KMS-11 (cell line): ENCODE results near the gene FAM168A.

Experiments used
- H2AFZ ChIP-seq: fragments of 200-600 bp; sonication (generic); 2 replicates; pipeline ENCODE4 v1.6.1; 2016; ENCODE audit warnings: antibody characterized with exemption, mixed run types, low read depth
- H3K27ac ChIP-seq: fragments of 200-600 bp; sonication (generic); 2 replicates; pipeline ENCODE4 v1.6.1; 2016; ENCODE audit warnings: mild to moderate bottlenecking, mixed run types
- H3K27me3 ChIP-seq: fragments of 200-600 bp; sonication (generic); 2 replicates; pipeline ENCODE4 v1.6.1; 2017; ENCODE audit warnings: mild to moderate bottlenecking, low read depth, mixed run types, moderate library complexity; ENCODE audit not compliant: insufficient read depth
- H3K36me3 ChIP-seq: fragments of 200-600 bp; sonication (generic); 2 replicates; pipeline ENCODE4 v1.6.1; 2017; ENCODE audit warnings: mild to moderate bottlenecking, mixed run types; ENCODE audit not compliant: insufficient read depth
- H3K4me1 ChIP-seq: fragments of 200-600 bp; sonication (generic); 2 replicates; pipeline ENCODE4 v1.6.1; 2016; ENCODE audit warnings: mild to moderate bottlenecking, low read depth, mixed run types; ENCODE audit not compliant: poor library complexity, severe bottlenecking
- H3K4me2 ChIP-seq: fragments of 200-600 bp; sonication (generic); 2 replicates; pipeline ENCODE4 v1.7.0; 2016; ENCODE audit warnings: mild to moderate bottlenecking, mixed run types
- H3K4me3 ChIP-seq: fragments of 200-600 bp; sonication (generic); IDR thresholded peaks from 2 replicates; pipeline ENCODE4 v1.6.1; 2017; ENCODE audit warnings: low read depth, low read length, mixed read lengths; ENCODE audit not compliant: insufficient read depth
- H3K79me2 ChIP-seq: fragments of 200-600 bp; sonication (generic); 2 replicates; pipeline ENCODE4 v1.6.1; 2016; ENCODE audit warnings: low read depth, mixed run types; ENCODE audit not compliant: insufficient read depth
- H3K9ac ChIP-seq: fragments of 200-600 bp; sonication (generic); 2 replicates; pipeline ENCODE4 v1.6.1; 2016; ENCODE audit warnings: mild to moderate bottlenecking, mixed run types
- H4K20me1 ChIP-seq: fragments of 200-600 bp; sonication (generic); 2 replicates; pipeline ENCODE4 v1.6.1; 2016; ENCODE audit warnings: mild to moderate bottlenecking, mixed run types; ENCODE audit not compliant: insufficient read depth
- TF ChIP-seq, protein P1 (sequence below): fragments of 200-600 bp; sonication (generic); conservative IDR thresholded peaks from 2 replicates; pipeline ENCODE4 v1.6.1; 2017; ENCODE audit warnings: low read depth, mild to moderate bottlenecking, antibody characterized with exemption, low read length, moderate library complexity, mixed read lengths

Gene FAM168A

GRCh38 chr11:73598719-73599379 lies 937 bp upstream of the FAM168A start:
- TF ChIP-seq, protein P1, sequence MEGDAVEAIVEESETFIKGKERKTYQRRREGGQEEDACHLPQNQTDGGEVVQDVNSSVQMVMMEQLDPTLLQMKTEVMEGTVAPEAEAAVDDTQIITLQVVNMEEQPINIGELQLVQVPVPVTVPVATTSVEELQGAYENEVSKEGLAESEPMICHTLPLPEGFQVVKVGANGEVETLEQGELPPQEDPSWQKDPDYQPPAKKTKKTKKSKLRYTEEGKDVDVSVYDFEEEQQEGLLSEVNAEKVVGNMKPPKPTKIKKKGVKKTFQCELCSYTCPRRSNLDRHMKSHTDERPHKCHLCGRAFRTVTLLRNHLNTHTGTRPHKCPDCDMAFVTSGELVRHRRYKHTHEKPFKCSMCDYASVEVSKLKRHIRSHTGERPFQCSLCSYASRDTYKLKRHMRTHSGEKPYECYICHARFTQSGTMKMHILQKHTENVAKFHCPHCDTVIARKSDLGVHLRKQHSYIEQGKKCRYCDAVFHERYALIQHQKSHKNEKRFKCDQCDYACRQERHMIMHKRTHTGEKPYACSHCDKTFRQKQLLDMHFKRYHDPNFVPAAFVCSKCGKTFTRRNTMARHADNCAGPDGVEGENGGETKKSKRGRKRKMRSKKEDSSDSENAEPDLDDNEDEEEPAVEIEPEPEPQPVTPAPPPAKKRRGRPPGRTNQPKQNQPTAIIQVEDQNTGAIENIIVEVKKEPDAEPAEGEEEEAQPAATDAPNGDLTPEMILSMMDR, result no peak

GRCh38 chr11:73597336-73597955 lies 466 bp downstream of the FAM168A start:
- TF ChIP-seq, protein P1, result no peak
- H3K36me3 ChIP-seq, result no peaks in the 10 kb centered on the region
- no peak overlapping the region for H3K27ac ChIP-seq
- peak overlapping the region; percentile 57; the same call in 1 of the 2 replicates for H3K9ac ChIP-seq
- peaks cover 6% of the 10 kb centered on the region; the same call in 1 of the 2 replicates for H3K79me2 ChIP-seq
- H3K4me1 ChIP-seq, result peaks cover 6% of the 10 kb centered on the region
- no peaks in the 10 kb centered on the region for H3K27me3 ChIP-seq
- H2AFZ ChIP-seq, result peak overlapping the region; percentile 89
- H3K4me2 ChIP-seq, result peak overlapping the region; percentile 75
- no peaks in the 10 kb centered on the region for H4K20me1 ChIP-seq
- no peak overlapping the region for H3K4me3 ChIP-seq

More at GRCh38 chr11:73598719-73599379, 937 bp upstream of the FAM168A start:
- H4K20me1 ChIP-seq, result no peaks in the 10 kb centered on the region
- peaks cover 6% of the 10 kb centered on the region; the same call in 1 of the 2 replicates for H3K79me2 ChIP-seq
- peak overlapping the region; percentile 57; the same call in 1 of the 2 replicates for H3K9ac ChIP-seq
- H3K27ac ChIP-seq, result no peak overlapping the region
- no peaks in the 10 kb centered on the region for H3K36me3 ChIP-seq
- H3K27me3 ChIP-seq, result no peaks in the 10 kb centered on the region
- H3K4me2 ChIP-seq, result peak overlapping the region; percentile 83
- H3K4me1 ChIP-seq, result peaks cover 6% of the 10 kb centered on the region
- no peak overlapping the region for H3K4me3 ChIP-seq
- peak overlapping the region; percentile 89 for H2AFZ ChIP-seq

GRCh38 chr11:73596547-73596946 lies 1.4 kb downstream of the FAM168A start:
- Histone ChIP-seq H3K79me2 (peaks cover 6% of the 10 kb centered on the region; the same call in 1 of the 2 replicates), H3K9ac (no peak overlapping the region), H2AFZ (no peak overlapping the region), H3K36me3 (no peaks in the 10 kb centered on the region), H3K4me3 (no peak overlapping the region), H4K20me1 (no peaks in the 10 kb centered on the region), H3K27ac (no peak overlapping the region), H3K27me3 (no peaks in the 10 kb centered on the region), H3K4me1 (peaks cover 6% of the 10 kb centered on the region), H3K4me2 (peak overlapping the region; percentile 75)
- TF ChIP-seq, protein P1, result no peak

GRCh38 chr11:73592640-73593039 lies 5.3 kb downstream of the FAM168A start:
- H4K20me1 ChIP-seq, result no peaks in the 10 kb centered on the region
- H3K27ac ChIP-seq, result no peak overlapping the region
- no peak overlapping the region for H2AFZ ChIP-seq
- H3K4me2 ChIP-seq, result no peak overlapping the region
- peaks cover 6% of the 10 kb centered on the region; the same call in 1 of the 2 replicates for H3K79me2 ChIP-seq
- no peak overlapping the region for H3K9ac ChIP-seq
- no peaks in the 10 kb centered on the region for H3K36me3 ChIP-seq
- H3K4me1 ChIP-seq, result peaks cover 6% of the 10 kb centered on the region
- TF ChIP-seq, protein P1, result no peak
- no peak overlapping the region for H3K4me3 ChIP-seq
- no peaks in the 10 kb centered on the region for H3K27me3 ChIP-seq
